ENCODE data around the gene MYRIP. TPM values are rescaled to one million over a fixed set of nuclear protein-coding genes. Genes with fewer than 3 reads are reported as not detected.

Gene MYRIP
- total and polyA plus RNA-seq, 2 of the 4 experiments (the other 2 are of a cell fraction) = not detected

DNA sequence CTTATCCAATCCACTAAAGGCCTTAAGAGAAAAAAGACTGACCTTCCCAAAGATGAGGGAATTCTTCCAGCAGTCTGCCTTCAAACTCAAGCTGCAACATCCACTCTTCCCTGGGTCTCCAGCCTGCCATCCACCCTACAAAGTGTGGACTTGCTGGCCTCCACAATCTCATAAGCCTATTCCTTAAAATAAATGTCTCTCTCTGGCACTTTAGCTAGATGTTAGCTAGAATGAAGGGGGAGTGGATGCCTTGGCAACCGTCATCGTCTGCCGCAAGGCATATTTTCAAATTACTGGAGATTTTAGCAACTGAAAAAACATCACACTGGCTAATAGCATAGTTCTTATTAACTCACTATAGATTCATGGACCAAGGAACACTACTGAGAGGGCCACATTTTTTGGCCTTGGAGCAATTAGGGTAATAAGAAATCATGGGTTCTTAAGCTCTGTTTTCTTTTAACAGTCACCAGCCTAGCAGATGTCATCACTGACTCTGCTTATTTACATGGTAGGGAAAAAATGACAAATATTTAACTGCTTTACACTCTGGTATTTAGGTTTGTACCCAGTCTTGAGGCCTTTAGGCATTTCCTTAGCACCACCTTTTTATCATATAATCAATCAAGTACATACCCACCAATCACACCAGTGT lies 245.3 kb downstream of the MYRIP start:
- Histone ChIP-seq H3K27me3 (ENCODE audit: control insufficient read depth, insufficient read depth, low read length) (no peaks in the 10 kb centered on the region), H2AK5ac (ENCODE audit: low read depth, low read length) (no peak overlapping the region), H3K4me2 (ENCODE audit: low read depth, low read length) (no peak overlapping the region), H3K27ac (ENCODE audit: insufficient read depth, low read length) (no peak overlapping the region), H3K4ac (ENCODE audit: low read depth, low read length) (no peak overlapping the region), H2AFZ (replicated peaks; ENCODE audit: low read length, poor library complexity) (no peak overlapping the region), H3K4me3 (ENCODE audit: insufficient read depth, low read depth, low read length) (no peak overlapping the region), H3K36me3 (ENCODE audit: control insufficient read depth, insufficient read depth, low read length) (no peaks in the 10 kb centered on the region), H3K9me3 (ENCODE audit: control insufficient read depth, insufficient read depth, low read length) (peaks cover 6% of the 10 kb centered on the region; the same call in 1 of the 2 replicates), H3K56ac (ENCODE audit: extremely low read depth, insufficient read depth, low read length) (no peak overlapping the region), H3K18ac (ENCODE audit: low read depth, low read length) (no peak overlapping the region), H4K5ac (ENCODE audit: low read depth, low read length) (no peak overlapping the region), H3K23ac (ENCODE audit: low read depth, low read length) (no peak overlapping the region), H3K9me1 (ENCODE audit: insufficient read depth, low read length) (no peaks in the 10 kb centered on the region), H3K9ac (ENCODE audit: low read depth, low read length) (no peak overlapping the region), H3K14ac (replicated peaks; ENCODE audit: low read depth, low read length) (no peak overlapping the region), H2BK15ac (ENCODE audit: low read depth, low read length) (no peak overlapping the region), H4K20me1 (ENCODE audit: insufficient read depth, low read length) (no peaks in the 10 kb centered on the region), H2BK20ac (ENCODE audit: low read depth, low read length) (no peak overlapping the region), H4K91ac (ENCODE audit: insufficient read depth, low read depth, low read length) (no peak overlapping the region), H2AK9ac (replicated peaks; ENCODE audit: low read depth, low read length, poor library complexity) (no peak overlapping the region), H4K8ac (ENCODE audit: low read depth in 2 of 2, low read length in 2 of 2) (no peak overlapping the region), H2BK120ac (ENCODE audit: low read depth, low read length) (no peak overlapping the region), H2BK5ac (ENCODE audit: low read depth, low read length, poor library complexity, severe bottlenecking) (no peak overlapping the region), H3K79me1 (ENCODE audit: low read depth in 1 of 2, low read length in 2 of 2) (no peaks in the 10 kb centered on the region), H3K4me1 (ENCODE audit: control insufficient read depth, insufficient read depth, low read length) (no peaks in the 10 kb centered on the region)
- intact Hi-C loops (cut with micrococcal nuclease) = no loop called here
- in situ Hi-C loops (cut with MboI; ENCODE audit: low sequenced_read_pairs) = no loop called here
- TF ChIP-seq SMC3 (IDR thresholded peaks at IDR 0.05; ENCODE audit: low read depth, low read length) (no peak), POLR2A (IDR thresholded peaks at IDR 0.05; ENCODE audit: low read depth, low read length) (no peak), RCOR1 (IDR thresholded peaks at IDR 0.05; ENCODE audit: insufficient replicate concordance, low read length) (no peak), CTCF (conservative IDR thresholded peaks at IDR 0.05; ENCODE audit: low read depth, low read length) (no peak)
- ChIA-PET POLR2A (ENCODE audit: unreplicated experiment) (no interaction called here), CTCF (interaction anchor here (0.6 kb wide), 1 partner anchor 97 kb away, joined by 3 read pairs; no protein-coding TSS in a partner anchor)
- WGBS, 2 experiments (ENCODE audit: extremely low coverage in 2 of 2, insufficient read length in 1 of 2) = no CpG with 5 or more reads among the region's 3 CpGs
- dilution Hi-C loops (cut with HindIII; ENCODE audit: low sequenced_read_pairs, unreplicated experiment) = no loop called here
- ATAC-seq (ENCODE audit: low read depth) (no peak), DNase-seq (no peak)
- BruUV-seq (replicated peaks) = no TSS peak
